Activated effector memory CD4-positive, alpha-beta T cell treated with anti-CD3 and anti-CD28 coated beads, Interleukin-2, amount 50 U/mL, for 16 hours (primary cell): ENCODE data around the gene FOXN3.
"Not testable (repeated sequence)": the region's sequence is repeated elsewhere in the genome, so short reads cannot be mapped to it uniquely, and the experiment has no call there.

ENCODE experiments used
- DNase-seq: peaks from one replicate; pipeline ENCODE4 v3.0.0-alpha.2; 2020

Gene FOXN3

GRCh38 chr14:89151693-89152092 is 265.3 kb downstream of the FOXN3 start:
- DNase-seq = not testable (repeated sequence)

- DNase-seq = no peak
These were observed 270.8 kb downstream of the FOXN3 start for GRCh38 chr14:89146274-89146673.

GRCh38 chr14:89144642-89145041 is 272.4 kb downstream of the FOXN3 start:
- no peak for DNase-seq

- DNase-seq = no peak
These were observed 273.0 kb downstream of the FOXN3 start for GRCh38 chr14:89144066-89144465.

GRCh38 chr14:89143595-89143994 is 273.4 kb downstream of the FOXN3 start:
- DNase-seq = no peak

- no peak for DNase-seq
These were observed 274.7 kb downstream of the FOXN3 start for GRCh38 chr14:89142366-89142765.

- DNase-seq = no peak
These were observed 275.2 kb downstream of the FOXN3 start for GRCh38 chr14:89141862-89142261.

- DNase-seq = no peak
These were observed 276.7 kb downstream of the FOXN3 start for GRCh38 chr14:89140326-89140725.

GRCh38 chr14:89139404-89140247 is 277.4 kb downstream of the FOXN3 start:
- DNase-seq = no peak

- no peak for DNase-seq
These were observed 278.2 kb downstream of the FOXN3 start for GRCh38 chr14:89138846-89139245.

GRCh38 chr14:89137526-89138163 is 279.4 kb downstream of the FOXN3 start:
- DNase-seq = no peak

- no peak for DNase-seq
These were observed 280.4 kb downstream of the FOXN3 start for GRCh38 chr14:89136587-89136986.

GRCh38 chr14:89134640-89135039 is 282.4 kb downstream of the FOXN3 start:
- DNase-seq = no peak

GRCh38 chr14:89131004-89131750 is 285.9 kb downstream of the FOXN3 start:
- no peak for DNase-seq

- DNase-seq = no peak
These were observed 287.5 kb downstream of the FOXN3 start for GRCh38 chr14:89129570-89129969.

- no peak for DNase-seq
These were observed 288.6 kb downstream of the FOXN3 start for GRCh38 chr14:89128311-89129026.

GRCh38 chr14:89126461-89126860 is 290.6 kb downstream of the FOXN3 start:
- no peak for DNase-seq

- no peak for DNase-seq
These were observed 291.8 kb downstream of the FOXN3 start for GRCh38 chr14:89125216-89125615.

GRCh38 chr14:89123851-89124250 is 293.2 kb downstream of the FOXN3 start:
- DNase-seq = no peak

GRCh38 chr14:89123215-89123614 is 293.8 kb downstream of the FOXN3 start:
- DNase-seq = no peak

- no peak for DNase-seq
These were observed 294.9 kb downstream of the FOXN3 start for GRCh38 chr14:89121968-89122620.

- DNase-seq = no peak
These were observed 300.0 kb downstream of the FOXN3 start for GRCh38 chr14:89117012-89117411.
